Osteoblast (primary cell): Measurements from ENCODE around the gene KLRB1. TPM values are rescaled to one million over a fixed set of nuclear protein-coding genes. Genes with fewer than 3 reads are reported as not detected.
"Not testable (repeated sequence)": the region's sequence is repeated elsewhere in the genome, so short reads cannot be mapped to it uniquely, and the experiment has no call there.

Experiments used
- DNase-seq: peaks from one replicate; pipeline ENCODE4 v3.0.0; 2011; ENCODE audit warnings: low spot score, mixed read lengths; ENCODE audit not compliant: insufficient read length; ENCODE audit errors: missing footprints
- H2AFZ ChIP-seq: 2 replicates; pipeline ENCODE4 v1.6.0; 2011; ENCODE audit warnings: mild to moderate bottlenecking, low read length
- H3K27ac ChIP-seq: 2 replicates; pipeline ENCODE4 v1.5.1; 2011; ENCODE audit warnings: mild to moderate bottlenecking, low read depth, low read length, moderate library complexity
- H3K27me3 ChIP-seq: 2 replicates; pipeline ENCODE4 v1.6.0; 2012; ENCODE audit warnings: mild to moderate bottlenecking, control low read depth, inconsistent platforms, low read length, moderate library complexity; ENCODE audit not compliant: insufficient read depth
- H3K36me3 ChIP-seq: 2 replicates; pipeline ENCODE4 v1.5.1; 2011; ENCODE audit warnings: mild to moderate bottlenecking, low read length, control low read depth, moderate library complexity; ENCODE audit not compliant: insufficient read depth
- H3K4me1 ChIP-seq: 2 replicates; pipeline ENCODE4 v1.5.1; 2011; ENCODE audit warnings: mild to moderate bottlenecking, low read length, control low read depth, moderate library complexity; ENCODE audit not compliant: insufficient read depth
- H3K4me2 ChIP-seq: 2 replicates; pipeline ENCODE4 v1.6.0; 2011; ENCODE audit warnings: mild to moderate bottlenecking, low read length; ENCODE audit not compliant: insufficient read depth
- H3K4me3 ChIP-seq: fragments of 200-600 bp; sonication (generic); 3 replicates; pipeline ENCODE4 v1.5.1; 2012; ENCODE audit warnings: mild to moderate bottlenecking, low read length, inconsistent platforms; ENCODE audit not compliant: insufficient read depth
- H3K79me2 ChIP-seq: 2 replicates; pipeline ENCODE4 v1.6.0; 2012; ENCODE audit warnings: mild to moderate bottlenecking, low read length, control low read depth, inconsistent platforms; ENCODE audit not compliant: insufficient read depth
- H3K9me3 ChIP-seq: 2 replicates; pipeline ENCODE4 v1.5.1; 2011; ENCODE audit warnings: low read depth, low read length, control low read depth
- H4K20me1 ChIP-seq: 2 replicates; pipeline ENCODE4 v1.6.0; 2012; ENCODE audit warnings: mild to moderate bottlenecking, low read length, control low read depth; ENCODE audit not compliant: insufficient read depth
- CTCF ChIP-seq: IDR thresholded peaks from 2 replicates; pipeline ENCODE4 v1.5.1; 2011; ENCODE audit warnings: mild to moderate bottlenecking, low read depth, low read length, moderate library complexity; ENCODE audit errors: extremely low read depth
- total RNA-seq: library from RNA; depleted of rRNA; stranded (reverse); fragments of >200 nt; gene quantifications from 2 replicates; pipeline ENCODE4 v1.2.3, GENCODE V29; 2012

Gene KLRB1
- total RNA-seq, 1 donor: not detected

DNA sequence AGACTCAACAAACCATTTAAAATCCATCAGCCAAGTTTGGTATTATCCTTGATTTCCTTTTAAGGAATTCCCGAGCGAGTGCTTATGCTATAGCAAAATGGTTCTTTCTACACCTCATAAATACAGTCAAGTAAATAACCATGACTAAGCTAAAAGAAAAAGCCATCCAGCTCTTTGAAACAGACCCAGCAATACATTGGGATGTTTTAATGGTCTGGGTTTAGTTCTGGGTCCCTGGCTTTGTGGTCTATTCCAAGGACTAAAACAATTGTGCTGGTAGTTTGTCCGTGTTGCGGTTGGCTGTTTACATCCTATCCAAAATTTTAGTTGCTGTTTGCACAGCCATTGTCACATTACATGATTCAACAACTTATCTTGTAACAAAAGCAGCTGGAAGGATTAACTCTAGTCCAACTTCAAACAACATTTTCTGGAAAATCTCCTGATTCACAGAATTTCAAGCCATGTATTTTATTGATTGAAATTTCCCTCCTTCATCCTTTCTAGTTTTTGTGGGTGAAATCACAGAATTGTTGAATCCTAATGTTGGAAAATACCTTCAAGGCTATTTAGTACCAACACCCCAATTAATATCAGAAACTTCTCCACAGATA is 19.6 kb downstream of the KLRB1 start:
- Histone ChIP-seq H3K36me3 (no peaks in the 10 kb centered on the region), H3K79me2 (no peaks in the 10 kb centered on the region), H3K27ac (no peak overlapping the region), H3K9me3 (no peaks in the 10 kb centered on the region), H4K20me1 (no peaks in the 10 kb centered on the region), H2AFZ (no peak overlapping the region), H3K4me3 (no peak overlapping the region), H3K27me3 (no peaks in the 10 kb centered on the region), H3K4me1 (no peaks in the 10 kb centered on the region), H3K4me2 (no peak overlapping the region)
- DNase-seq: no peak
- no peak for TF ChIP-seq CTCF

DNA sequence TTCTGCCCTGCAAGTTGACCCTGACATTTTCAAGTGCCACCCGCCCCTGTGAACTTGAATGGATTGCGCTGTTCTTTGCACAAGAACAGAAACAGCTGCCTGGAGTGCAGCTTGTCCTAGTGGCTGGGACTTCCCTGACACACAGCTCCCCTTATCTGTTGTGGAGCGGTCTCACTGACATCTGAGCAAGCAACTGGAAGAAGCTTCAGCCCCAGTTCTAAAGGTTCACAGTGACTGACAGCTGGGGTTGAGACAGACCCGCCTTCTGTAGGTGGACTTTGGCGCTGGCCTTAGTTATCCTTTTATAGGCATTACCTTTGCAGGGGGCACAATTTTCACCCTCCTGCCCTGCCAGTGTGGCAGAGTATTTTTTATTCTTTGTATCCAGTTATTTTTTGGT is 30.0 kb downstream of the KLRB1 start:
- H3K27me3 ChIP-seq, H3K79me2 ChIP-seq, DNase-seq, H3K9me3 ChIP-seq, H3K4me2 ChIP-seq, H3K36me3 ChIP-seq, H3K27ac ChIP-seq, H3K4me1 ChIP-seq, H2AFZ ChIP-seq, H3K4me3 ChIP-seq, H4K20me1 ChIP-seq: not testable (repeated sequence)

DNA sequence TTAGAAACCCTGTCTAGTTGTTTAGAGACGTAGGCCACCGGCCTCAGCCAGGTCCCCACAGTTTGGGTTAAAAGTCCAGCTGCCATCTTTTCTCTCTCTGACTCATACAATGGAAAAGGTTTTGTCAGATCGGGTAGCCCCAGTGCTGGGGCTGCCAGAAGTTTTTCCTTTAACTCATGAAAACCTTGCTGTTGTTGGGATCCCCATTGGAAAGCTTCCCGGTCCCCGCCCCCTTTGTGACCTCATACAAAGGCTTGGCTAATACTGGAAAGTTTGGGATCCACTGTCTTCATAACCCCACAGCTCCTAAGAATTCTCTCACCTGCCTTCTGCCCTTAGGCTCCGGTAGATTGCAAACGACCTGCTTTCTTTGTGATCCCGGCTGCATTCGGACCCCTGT is 40.6 kb downstream of the KLRB1 start:
- not testable (repeated sequence) for H3K9me3 ChIP-seq, H2AFZ ChIP-seq, H3K27me3 ChIP-seq, H3K79me2 ChIP-seq, H3K4me1 ChIP-seq, H3K27ac ChIP-seq, H3K4me3 ChIP-seq, H3K36me3 ChIP-seq, H4K20me1 ChIP-seq, H3K4me2 ChIP-seq, DNase-seq

- not testable (repeated sequence) for H3K9me3 ChIP-seq, H3K4me2 ChIP-seq, H3K27me3 ChIP-seq, H3K79me2 ChIP-seq, H3K4me3 ChIP-seq, H2AFZ ChIP-seq, H3K4me1 ChIP-seq, H4K20me1 ChIP-seq, DNase-seq, H3K27ac ChIP-seq, H3K36me3 ChIP-seq
These were observed 41.6 kb downstream of the KLRB1 start for GRCh38 chr12:9566113-9566512.

DNA sequence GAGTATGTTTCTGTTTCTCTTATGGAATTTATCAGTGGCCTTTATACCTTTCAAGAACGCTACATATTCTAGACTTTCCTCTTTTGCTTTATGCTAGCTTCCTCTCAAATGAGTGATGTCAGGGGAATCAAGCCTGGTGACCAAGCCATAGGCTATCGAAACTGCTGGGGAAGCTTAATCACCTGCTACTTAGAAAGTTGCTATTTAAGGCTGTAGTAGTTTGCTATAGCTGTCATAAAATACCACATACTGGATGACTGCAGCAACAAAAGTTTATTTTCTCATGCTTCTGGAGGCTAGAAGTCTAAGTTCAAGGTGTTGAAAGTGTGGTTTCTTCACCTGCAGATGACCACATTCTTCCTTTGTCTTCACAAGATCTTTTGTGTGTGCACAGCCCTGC is 43.3 kb downstream of the KLRB1 start:
- H3K27me3 ChIP-seq, H4K20me1 ChIP-seq, H3K4me1 ChIP-seq, H3K4me2 ChIP-seq, H3K27ac ChIP-seq, H3K9me3 ChIP-seq, DNase-seq, H3K4me3 ChIP-seq, H2AFZ ChIP-seq, H3K36me3 ChIP-seq, H3K79me2 ChIP-seq: not testable (repeated sequence)

DNA sequence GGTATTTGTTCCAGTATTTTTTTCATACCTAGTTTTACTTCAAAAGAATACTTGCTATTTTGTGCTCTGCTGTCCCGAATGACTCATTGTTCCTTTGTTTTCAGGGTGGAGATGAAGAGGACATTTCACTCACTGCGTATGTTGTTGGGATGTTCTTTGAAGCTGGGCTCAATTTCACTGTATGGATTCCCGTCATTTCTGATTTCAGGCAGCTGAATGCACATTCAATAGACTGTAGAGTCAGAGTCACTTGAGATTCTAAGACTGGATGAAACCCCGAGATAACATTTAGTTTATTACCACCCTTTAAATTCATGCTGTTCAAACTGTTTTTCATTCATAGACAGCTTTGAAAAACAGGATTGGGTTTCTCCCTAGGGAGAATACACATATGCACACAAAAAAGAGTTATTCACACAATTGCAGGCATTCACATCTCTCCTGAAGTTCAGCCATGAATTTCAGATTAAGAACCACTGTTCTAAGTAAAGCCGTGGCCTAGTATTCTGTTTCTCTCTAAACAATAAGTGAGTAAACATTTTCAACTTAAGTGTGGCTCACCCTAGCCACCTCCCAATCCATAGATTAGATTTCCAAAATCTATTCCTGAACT is 44.8 kb downstream of the KLRB1 start:
- H3K36me3 ChIP-seq, H3K9me3 ChIP-seq, DNase-seq, H3K27ac ChIP-seq, H3K4me2 ChIP-seq, H2AFZ ChIP-seq, H4K20me1 ChIP-seq, H3K4me3 ChIP-seq, H3K27me3 ChIP-seq, H3K79me2 ChIP-seq, H3K4me1 ChIP-seq: not testable (repeated sequence)

DNA sequence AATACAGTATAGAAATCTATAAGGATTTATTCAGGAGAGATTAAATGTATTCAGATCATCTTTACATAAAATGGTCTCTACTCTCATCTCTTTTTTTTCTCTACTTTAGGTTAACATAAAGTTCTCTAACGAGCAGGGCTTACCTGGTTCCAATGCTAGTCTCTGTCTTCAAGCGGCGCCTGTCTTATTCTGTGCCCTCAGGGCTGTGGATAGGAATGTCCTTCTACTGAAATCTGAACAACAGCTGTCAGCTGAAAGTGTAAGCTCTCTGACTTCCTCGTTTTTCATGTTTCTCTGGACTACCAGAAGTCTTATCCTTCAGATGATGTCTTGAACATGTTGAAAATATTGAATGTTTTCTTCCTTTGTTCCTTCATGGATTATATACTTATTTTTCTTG is 62.2 kb downstream of the KLRB1 start:
- not testable (repeated sequence) for DNase-seq, H3K27me3 ChIP-seq, H3K4me2 ChIP-seq, H4K20me1 ChIP-seq, H3K79me2 ChIP-seq, H3K4me3 ChIP-seq, H3K4me1 ChIP-seq, H3K9me3 ChIP-seq, H3K36me3 ChIP-seq, H3K27ac ChIP-seq, H2AFZ ChIP-seq
